ENCODE results near the gene EHD2. TPM values are rescaled to one million over a fixed set of nuclear protein-coding genes. Genes with fewer than 3 reads are reported as not detected.

Gene EHD2
- total RNA-seq, 2 donors from 2014 or later: 41.2 to 66.3 TPM

GRCh38 chr19:47700934-47701716 is 12.1 kb upstream of the EHD2 start:
- 91% methylated on average over 35 to 42 of the region's 43 CpGs for WGBS, 2 donors
- Histone ChIP-seq H3K4me3 (no peak overlapping the region), H3K36me3 (replicated peaks in 1 of 2; ENCODE audit: insufficient read depth in 1 of 2, low read depth in 2 of 2) (peaks cover 2 to 7% of the 10 kb centered on the region in 2 donors), H3K9me3 (no peaks in the 10 kb centered on the region), H3K27ac (no peak overlapping the region), H3K27me3 (no peaks in the 10 kb centered on the region), H3K4me1 (peaks cover 4% of the 10 kb centered on the region)
- intact Hi-C loops (cut with DNase I): loop anchor here (5.0 kb wide), 1 partner anchor 264 kb away; no protein-coding TSS in a partner anchor
- TF ChIP-seq CTCF (IDR thresholded peaks at IDR 0.05) (no peak), POLR2A (IDR thresholded peaks at IDR 0.05) (no peak)
- ATAC-seq (no peak), DNase-seq (no peak)

- Histone ChIP-seq H3K27me3 (no peaks in the 10 kb centered on the region), H3K4me3 (no peak overlapping the region), H3K36me3 (replicated peaks in 1 of 2; ENCODE audit: insufficient read depth in 1 of 2, low read depth in 2 of 2) (peaks cover 2 to 7% of the 10 kb centered on the region in 2 donors), H3K27ac (no peak overlapping the region), H3K9me3 (no peaks in the 10 kb centered on the region), H3K4me1 (peaks cover 4% of the 10 kb centered on the region)
- no peak for TF ChIP-seq CTCF (IDR thresholded peaks at IDR 0.05)
- no peak for TF ChIP-seq POLR2A (IDR thresholded peaks at IDR 0.05)
- DNase-seq (no peak), ATAC-seq (no peak)
- intact Hi-C loops (cut with DNase I): loop anchor here (5.0 kb wide), 1 partner anchor 265 kb away; no protein-coding TSS in a partner anchor
- 90 to 91% methylated on average over 4 to 34 of the region's 91 CpGs for WGBS, 2 donors
These were observed 11.3 kb upstream of the EHD2 start for GRCh38 chr19:47701717-47702552.

GRCh38 chr19:47702671-47703070 is 10.6 kb upstream of the EHD2 start:
- peaks cover 2 to 7% of the 10 kb centered on the region in 2 donors for H3K36me3 ChIP-seq (replicated peaks in 1 of 2; ENCODE audit: insufficient read depth in 1 of 2, low read depth in 2 of 2)
- peaks cover 3% of the 10 kb centered on the region for H3K4me1 ChIP-seq
- no peaks in the 10 kb centered on the region for H3K9me3 ChIP-seq
- H3K4me3 ChIP-seq: no peak overlapping the region
- H3K27me3 ChIP-seq: no peaks in the 10 kb centered on the region
- H3K27ac ChIP-seq: no peak overlapping the region
- TF ChIP-seq POLR2A (IDR thresholded peaks at IDR 0.05): no peak
- no peak for TF ChIP-seq CTCF (IDR thresholded peaks at IDR 0.05)
- DNase-seq: no peak
- intact Hi-C loops (cut with DNase I): loop anchor here (5.0 kb wide), 1 partner anchor 265 kb away; no protein-coding TSS in a partner anchor
- no peak for ATAC-seq
- WGBS, 2 donors: 79 to 84% methylated on average over 7 to 11 of the region's 18 CpGs

- DNase-seq (no peak), ATAC-seq (no peak)
- Histone ChIP-seq H3K4me1 (no peaks in the 10 kb centered on the region), H3K27me3 (no peaks in the 10 kb centered on the region), H3K27ac (no peak overlapping the region), H3K4me3 (no peak overlapping the region), H3K9me3 (no peaks in the 10 kb centered on the region), H3K36me3 (replicated peaks in 1 of 2; ENCODE audit: insufficient read depth in 1 of 2, low read depth in 2 of 2) (peaks cover 2 to 7% of the 10 kb centered on the region in 2 donors)
- intact Hi-C loops (cut with DNase I): loop anchor here (5.0 kb wide), 1 partner anchor 266 kb away; no protein-coding TSS in a partner anchor
- 90 to 92% methylated on average over 5 of the region's 5 CpGs for WGBS, 2 donors
- TF ChIP-seq POLR2A (IDR thresholded peaks at IDR 0.05): no peak
- TF ChIP-seq CTCF (IDR thresholded peaks at IDR 0.05): no peak
These were observed 9.9 kb upstream of the EHD2 start for GRCh38 chr19:47703301-47703700.
